Astrocyte of the cerebellum (primary cell): ENCODE measurements around the gene CXXC4.

Source experiments
- DNase-seq: peaks from one replicate; pipeline ENCODE4 v3.0.0-alpha.2; 2011; ENCODE audit warnings: low read depth
- H3K4me3 ChIP-seq: 2 replicates; pipeline ENCODE4 v1.5.1; 2011; ENCODE audit warnings: mild to moderate bottlenecking, low read depth, low read length, moderate library complexity
- in situ Hi-C: cut with HindIII; loops from 2 replicates; pipeline ENCODE4 v1.10.0; 2017; ENCODE audit warnings: low sequenced_read_pairs
- TF ChIP-seq, protein P1 (sequence below): IDR thresholded peaks from 2 replicates; pipeline ENCODE4 v1.5.1; 2012; ENCODE audit warnings: low read length, low read depth, moderate library complexity, mild to moderate bottlenecking; ENCODE audit errors: missing control alignments

The CXXC4 gene

GRCh38 chr4:104420766-104421165 lies 73.9 kb downstream of the CXXC4 start:
- in situ Hi-C loops: no loop called here

More at GRCh38 chr4:104420766-104421165, 73.9 kb downstream of the CXXC4 start:
- DNase-seq: no peak
- TF ChIP-seq, protein P1, sequence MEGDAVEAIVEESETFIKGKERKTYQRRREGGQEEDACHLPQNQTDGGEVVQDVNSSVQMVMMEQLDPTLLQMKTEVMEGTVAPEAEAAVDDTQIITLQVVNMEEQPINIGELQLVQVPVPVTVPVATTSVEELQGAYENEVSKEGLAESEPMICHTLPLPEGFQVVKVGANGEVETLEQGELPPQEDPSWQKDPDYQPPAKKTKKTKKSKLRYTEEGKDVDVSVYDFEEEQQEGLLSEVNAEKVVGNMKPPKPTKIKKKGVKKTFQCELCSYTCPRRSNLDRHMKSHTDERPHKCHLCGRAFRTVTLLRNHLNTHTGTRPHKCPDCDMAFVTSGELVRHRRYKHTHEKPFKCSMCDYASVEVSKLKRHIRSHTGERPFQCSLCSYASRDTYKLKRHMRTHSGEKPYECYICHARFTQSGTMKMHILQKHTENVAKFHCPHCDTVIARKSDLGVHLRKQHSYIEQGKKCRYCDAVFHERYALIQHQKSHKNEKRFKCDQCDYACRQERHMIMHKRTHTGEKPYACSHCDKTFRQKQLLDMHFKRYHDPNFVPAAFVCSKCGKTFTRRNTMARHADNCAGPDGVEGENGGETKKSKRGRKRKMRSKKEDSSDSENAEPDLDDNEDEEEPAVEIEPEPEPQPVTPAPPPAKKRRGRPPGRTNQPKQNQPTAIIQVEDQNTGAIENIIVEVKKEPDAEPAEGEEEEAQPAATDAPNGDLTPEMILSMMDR: no peak
- H3K4me3 ChIP-seq: no peak overlapping the region
